Keratinocyte (primary cell): ENCODE results near the gene DOC2A.
"Not testable (repeated sequence)": the region's sequence is repeated elsewhere in the genome, so short reads cannot be mapped to it uniquely, and the experiment has no call there.

Source experiments
- CTCF ChIP-seq, 3 experiments: IDR thresholded peaks in 1 of 3; conservative IDR thresholded peaks in 1 of 3; optimal IDR thresholded peaks in 1 of 3; 2 replicates in 2 of 3; 3 replicates in 1 of 3; pipeline versions ENCODE3 to v1.5.1; 2011; ENCODE audit warnings: low read length in 3 of 3, mild to moderate bottlenecking in 3 of 3, moderate library complexity in 2 of 3, control low read depth in 1 of 3, inconsistent platforms in 1 of 3; ENCODE audit not compliant: insufficient read depth in 2 of 3; ENCODE audit errors: extremely low read depth in 1 of 3
- EZH2 ChIP-seq: IDR thresholded peaks from one replicate; pipeline ENCODE4 v1.6.1; 2012; ENCODE audit warnings: inconsistent platforms, mild to moderate bottlenecking, low read length, moderate library complexity

- TF ChIP-seq CTCF (optimal IDR thresholded peaks at IDR 0.05 in 1 of 3, IDR thresholded peaks at IDR 0.05 in 1 of 3, conservative IDR thresholded peaks at IDR 0.05 in 1 of 3; ENCODE audit: extremely low read depth in 1 of 3, insufficient read depth in 2 of 3, low read length in 3 of 3); EZH2: not testable (repeated sequence)
Observed at GRCh38 chr16:29959821-29960220, 51.0 kb downstream of the DOC2A start.
